NCI-H345 (cell line): Measurements from ENCODE around the gene CHRNB4.

Experiments used
- DNase-seq: peaks from one replicate; lab custom pipeline; 2025; lab: John Stamatoyannopoulos, UW

CHRNB4 gene

DNA sequence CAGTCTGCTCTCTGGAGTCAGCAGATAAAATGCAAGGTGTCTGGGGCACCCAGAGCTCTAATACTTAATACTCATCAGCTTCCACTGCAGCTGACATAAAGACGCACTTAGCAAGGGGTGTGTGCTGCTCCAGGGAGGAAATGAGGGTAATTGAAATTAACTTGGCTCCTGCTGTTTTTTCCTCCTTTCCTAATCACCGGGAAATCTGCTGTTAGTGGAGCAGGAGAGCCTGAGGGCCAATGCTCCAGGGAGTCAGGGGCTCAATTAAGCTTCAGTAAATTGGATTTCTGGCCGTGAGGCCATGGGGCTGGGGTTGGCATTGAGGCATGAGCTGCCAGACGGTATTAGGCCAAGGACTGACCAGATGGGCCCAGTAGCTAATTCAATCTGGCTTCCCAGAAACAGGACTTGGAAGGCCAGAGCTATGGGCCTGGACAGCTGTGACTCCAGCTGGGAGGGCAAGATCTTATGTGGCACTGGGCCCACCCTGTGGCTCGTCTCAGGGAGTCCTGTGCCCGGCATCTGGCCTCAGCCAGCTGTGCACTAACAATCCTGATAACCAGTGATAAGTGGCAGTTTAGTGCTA is 30.7 kb upstream of the CHRNB4 start:
- DNase-seq, result no peak

DNA sequence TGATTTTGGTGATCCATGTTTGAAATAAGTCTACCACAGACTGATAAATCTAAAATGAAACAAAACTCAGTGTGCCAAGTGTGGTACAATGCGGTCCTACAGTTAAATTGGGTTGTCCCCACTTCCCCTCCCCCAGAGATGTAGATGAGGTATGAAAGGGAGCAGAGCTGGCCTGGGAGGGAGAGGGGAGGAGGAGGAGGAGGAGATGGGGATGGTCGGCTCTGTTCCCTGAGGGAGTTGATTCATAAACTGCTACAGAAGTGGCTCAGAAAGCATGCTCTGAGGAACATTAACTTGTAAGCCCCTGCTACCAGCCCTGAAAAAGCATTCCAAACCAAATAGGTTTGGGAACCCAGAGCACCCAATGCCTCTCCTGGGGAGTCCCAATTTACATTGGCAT is 28.0 kb upstream of the CHRNB4 start:
- DNase-seq, result no peak

- DNase-seq, result no peak
Measured at GRCh38 chr15:78667578-78668236, 26.7 kb upstream of the CHRNB4 start.

DNA sequence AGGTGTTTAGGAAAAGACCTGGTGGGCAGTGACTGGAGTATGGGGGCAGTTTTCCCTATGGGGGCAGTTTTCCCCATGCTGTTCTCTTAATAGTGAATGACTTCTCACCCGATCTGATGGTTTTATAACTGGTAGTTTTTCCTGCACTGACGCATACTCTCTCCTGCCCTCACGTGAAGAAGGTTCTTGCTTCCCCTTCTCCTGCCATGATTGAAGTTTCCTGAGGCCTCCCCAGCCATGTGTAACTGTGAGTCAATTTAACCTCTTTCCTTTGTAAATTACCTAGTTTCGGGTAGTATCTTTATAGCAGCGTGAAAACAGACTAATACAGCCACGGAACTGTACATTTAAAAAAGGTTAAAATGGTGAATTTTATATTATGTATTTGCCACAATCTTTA is 25.0 kb upstream of the CHRNB4 start:
- no peak for DNase-seq

GRCh38 chr15:78663703-78664102 is 22.7 kb upstream of the CHRNB4 start:
- no peak for DNase-seq

- DNase-seq, result no peak
Measured at GRCh38 chr15:78662028-78662427, 21.0 kb upstream of the CHRNB4 start.

DNA sequence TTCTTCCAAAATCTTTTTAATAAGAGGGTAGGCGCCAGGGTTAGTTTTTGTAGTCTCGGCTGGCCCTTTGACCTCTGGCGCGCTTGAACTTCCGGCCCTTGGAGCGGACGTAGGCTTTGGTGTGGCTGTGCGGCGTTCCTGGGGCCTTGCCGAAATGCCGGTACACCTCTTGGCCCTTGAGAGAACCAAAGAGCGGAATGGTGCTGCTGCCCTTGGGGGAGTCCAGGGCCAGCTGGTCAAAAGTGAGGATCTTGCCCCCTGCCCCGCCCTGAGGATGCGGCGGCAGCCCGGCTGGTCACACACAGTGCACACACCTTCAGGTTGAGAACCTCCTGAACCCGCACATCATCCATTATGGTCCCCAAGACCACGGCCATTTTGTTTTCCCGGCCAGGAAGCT is 20.0 kb upstream of the CHRNB4 start:
- DNase-seq, result no peak

DNA sequence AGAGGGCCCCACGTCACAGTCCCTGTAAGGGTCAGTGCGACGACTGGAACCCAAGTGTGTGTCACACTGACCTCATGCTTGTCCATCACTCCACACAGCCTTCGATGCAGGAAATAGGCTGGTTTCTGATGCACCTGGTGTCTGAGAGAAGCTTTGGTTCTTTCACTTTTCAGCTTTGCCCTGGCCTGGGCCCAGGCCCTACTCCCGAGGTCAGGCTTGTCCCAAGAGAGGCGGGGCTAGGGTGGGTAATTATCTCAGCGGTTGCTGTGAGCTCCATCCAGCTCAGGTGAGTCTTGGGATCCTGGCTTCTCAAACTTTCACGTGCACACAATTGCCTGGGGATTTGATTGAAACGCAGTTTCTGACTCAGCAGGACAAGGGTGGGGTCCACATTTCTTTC is 19.6 kb upstream of the CHRNB4 start:
- DNase-seq, result no peak

DNA sequence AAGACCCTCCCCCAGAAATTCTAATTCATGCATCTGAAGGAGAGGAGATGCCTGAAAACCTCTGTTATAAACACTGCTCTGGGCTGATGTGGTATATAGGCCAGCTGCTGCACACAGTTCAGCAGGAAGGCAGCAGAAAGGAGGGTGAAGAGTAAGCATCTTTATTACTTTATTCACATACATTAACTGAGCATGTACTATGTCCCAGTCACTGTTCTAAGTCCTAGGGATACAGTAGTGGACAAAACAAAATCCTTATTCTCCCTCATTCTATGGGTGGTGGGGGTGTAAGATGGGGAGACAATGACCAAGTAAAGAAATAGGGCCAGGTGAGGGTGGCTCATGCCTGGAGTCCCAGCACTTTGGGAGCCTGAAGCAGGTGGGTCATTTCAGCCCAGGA is 17.8 kb upstream of the CHRNB4 start:
- DNase-seq, result no peak

GRCh38 chr15:78654272-78654671 is 13.3 kb upstream of the CHRNB4 start:
- DNase-seq, result no peak

DNA sequence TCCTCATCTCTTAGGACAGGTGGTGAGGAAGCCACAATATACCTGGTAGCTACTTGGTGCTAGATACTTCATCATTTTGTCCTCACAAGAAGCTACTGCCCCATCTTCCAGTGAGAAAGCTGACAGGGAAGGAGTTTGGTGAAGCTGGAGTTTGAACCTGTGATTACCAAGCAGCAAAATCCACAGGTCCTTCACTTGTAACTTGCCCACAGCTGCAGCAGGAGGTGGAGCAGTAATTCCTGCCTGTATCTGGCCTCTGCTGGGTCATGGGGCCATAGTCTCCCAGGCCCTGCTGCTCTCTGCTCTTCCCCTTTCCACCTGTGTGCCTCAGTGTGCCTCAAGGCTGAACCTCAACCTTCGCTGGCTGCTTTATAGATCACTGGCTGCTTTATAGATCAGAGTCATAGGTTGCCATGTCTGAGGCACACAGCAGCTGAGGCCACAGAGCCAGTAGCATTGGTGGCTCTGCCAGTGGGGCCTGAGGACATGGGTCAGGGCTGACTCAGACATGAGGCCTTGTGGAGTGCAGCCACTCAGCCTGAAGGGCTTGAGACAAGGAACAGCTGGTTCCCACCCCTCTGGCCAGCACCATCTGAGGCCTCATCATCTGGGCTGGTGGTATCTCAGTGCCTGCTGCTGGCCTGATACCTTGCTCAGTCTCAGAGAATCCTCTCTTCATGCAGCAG is 11.1 kb upstream of the CHRNB4 start:
- no peak for DNase-seq

DNA sequence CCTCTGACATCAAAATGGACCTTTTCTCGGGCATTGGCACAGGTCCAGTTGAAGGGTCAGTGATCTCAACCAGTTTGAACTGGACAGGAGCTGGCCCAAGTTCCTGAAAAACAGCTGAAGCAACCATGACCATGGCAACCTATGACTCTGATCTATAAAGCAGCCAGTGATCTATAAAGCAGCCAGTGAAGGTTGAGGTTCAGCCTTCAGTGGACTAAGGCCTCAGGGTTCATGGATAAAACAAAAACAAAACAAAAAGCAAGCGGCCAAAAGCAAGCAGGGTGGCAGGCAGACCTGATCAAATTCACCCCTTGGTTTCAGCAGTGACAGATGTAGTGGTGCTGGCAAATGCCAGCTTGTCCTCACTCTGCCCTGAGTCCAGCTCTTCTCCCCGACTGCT is 10.0 kb upstream of the CHRNB4 start:
- DNase-seq, result no peak

- no peak for DNase-seq
Measured at GRCh38 chr15:78650022-78650421, 9.0 kb upstream of the CHRNB4 start.

- no peak for DNase-seq
Measured at GRCh38 chr15:78645009-78645408, 4.0 kb upstream of the CHRNB4 start.

DNA sequence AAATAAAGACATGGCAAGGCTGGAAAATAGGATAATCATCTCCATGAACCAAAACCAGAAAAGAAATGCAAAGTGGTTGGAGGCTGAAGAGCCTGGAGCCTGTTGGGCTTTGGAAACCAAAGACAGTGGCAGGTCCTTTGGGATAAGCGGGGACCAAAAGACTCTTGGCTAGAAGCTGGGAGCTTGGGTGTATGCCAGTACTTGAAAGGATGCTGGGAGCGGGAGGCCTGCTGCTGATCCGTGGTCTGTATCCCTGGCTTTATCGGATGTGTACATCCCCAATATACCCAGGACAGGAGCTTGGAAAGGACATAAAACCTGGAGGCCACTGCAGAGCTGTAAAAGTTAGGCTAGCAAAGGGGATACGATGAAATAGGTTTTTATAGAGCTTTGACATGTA is 1.3 kb upstream of the CHRNB4 start:
- DNase-seq, result no peak

DNA sequence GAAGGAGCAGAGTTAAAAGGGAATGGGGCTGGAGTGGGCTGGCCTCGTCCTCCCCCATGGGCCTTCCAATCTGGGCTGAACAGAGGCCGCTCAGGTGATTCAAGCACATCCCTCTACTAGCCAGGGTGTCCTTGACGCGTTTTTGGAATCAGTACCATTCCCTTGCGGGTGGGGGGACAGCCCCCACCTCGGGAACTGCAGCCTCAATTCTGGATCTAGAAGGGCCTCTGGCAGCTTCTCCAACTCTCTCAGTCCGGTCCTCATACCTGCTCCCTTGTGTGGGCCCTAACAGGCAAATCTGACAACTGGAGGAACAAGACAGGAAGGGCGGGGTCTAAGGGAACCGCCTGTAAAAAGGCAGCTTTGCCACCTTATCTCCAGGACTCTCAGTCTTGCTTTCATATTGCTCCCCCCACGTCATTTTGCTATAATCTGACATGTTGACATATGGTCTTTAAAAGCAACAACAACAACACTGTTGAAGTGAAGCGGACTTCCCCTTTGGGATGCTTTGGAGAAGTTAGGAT is 802 bp upstream of the CHRNB4 start:
- DNase-seq, result no peak

DNA sequence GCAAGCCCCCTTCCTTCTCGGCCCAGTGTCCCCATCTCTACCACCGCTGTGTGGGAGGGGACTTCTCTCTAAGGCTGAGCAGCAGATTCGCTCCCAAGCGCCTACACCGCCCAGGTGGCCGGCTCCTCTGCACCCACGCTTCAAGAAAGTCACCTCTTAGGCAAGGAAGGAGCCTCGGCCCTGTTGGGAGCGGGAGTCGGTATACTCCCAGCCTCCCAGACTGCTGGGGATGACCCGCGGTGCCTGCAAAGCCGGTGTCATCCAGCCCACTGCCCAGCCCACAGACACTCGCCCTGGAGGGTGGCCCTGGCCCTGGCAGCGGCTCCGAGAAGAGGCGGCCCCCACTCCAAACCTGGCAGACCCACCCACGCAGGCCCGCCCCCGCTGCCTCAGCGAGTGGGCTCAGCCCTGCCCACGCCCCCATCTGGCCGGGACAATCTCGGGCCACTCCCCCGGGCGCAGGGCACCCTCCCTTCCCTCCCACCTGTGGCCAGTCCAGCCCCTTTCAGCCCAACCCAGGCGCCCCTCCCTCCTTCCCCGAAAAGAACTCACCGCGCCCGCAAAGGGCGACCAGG is 396 bp downstream of the CHRNB4 start:
- no peak for DNase-seq

- peak; percentile 45 for DNase-seq
Measured at GRCh38 chr15:78638658-78639314, 2.2 kb downstream of the CHRNB4 start.

DNA sequence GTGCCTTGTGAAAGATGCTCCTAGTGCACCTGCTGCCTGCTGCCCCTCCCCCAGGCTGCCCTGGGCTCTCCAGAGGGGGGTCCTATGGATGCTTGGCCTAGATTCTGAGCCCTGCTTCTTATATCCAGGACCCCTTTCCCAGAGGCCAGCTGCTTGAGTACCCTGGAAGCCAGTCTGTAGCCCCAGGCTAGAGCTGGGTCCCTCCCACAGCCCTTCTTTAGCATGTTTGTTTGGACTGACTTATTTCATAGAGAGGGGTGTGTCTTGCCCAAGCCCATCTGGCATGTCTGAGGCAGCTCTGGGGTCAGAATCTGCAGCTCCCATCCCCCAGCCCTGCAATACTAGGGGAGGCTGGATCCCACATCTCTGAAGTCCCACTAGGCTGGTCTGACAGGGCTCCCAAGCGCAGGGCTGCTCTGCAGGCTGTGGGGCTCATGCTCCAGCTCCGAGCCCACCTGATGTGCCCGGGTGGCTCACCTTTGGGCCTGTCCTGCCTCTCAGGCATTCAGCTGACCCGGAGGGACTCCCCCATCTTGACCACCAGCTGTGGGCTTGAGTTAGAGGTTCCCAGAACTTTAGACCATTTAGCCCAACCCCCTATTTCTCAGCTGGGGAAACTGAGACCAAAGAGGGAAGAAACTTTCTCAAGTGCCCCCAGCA is 3.1 kb downstream of the CHRNB4 start:
- no peak for DNase-seq

- no peak for DNase-seq
Measured at GRCh38 chr15:78636378-78636859, 4.6 kb downstream of the CHRNB4 start.

GRCh38 chr15:78635346-78635745 is 5.7 kb downstream of the CHRNB4 start:
- no peak for DNase-seq
